Ascending aorta (tissue), 2 donors: ENCODE measurements around the gene DOK4. TPM values are rescaled to one million over a fixed set of nuclear protein-coding genes. Genes with fewer than 3 reads are reported as not detected.

ENCODE experiments used
- DNase-seq, 2 donors: peaks; one replicate each; pipeline ENCODE4 v3.0.0-alpha.2; 2019; ENCODE audit warnings: low spot score in 2 of 2
- H3K27ac ChIP-seq, 2 donors: fragments of 200-600 bp; sonication (generic); one replicate each; pipeline ENCODE4 v1.5.1; 2016 to 2017; ENCODE audit warnings: mild to moderate bottlenecking in 1 of 2
- H3K27me3 ChIP-seq: fragments of 200-600 bp; sonication (generic); one replicate; pipeline ENCODE4 v1.5.1; 2017
- H3K36me3 ChIP-seq, 2 donors: fragments of 200-600 bp; sonication (generic); one replicate each; pipeline ENCODE4 v1.5.1; 2016
- H3K4me1 ChIP-seq, 2 donors: fragments of 200-600 bp; sonication (generic); one replicate each; pipeline ENCODE4 v1.5.1; 2016 to 2017; ENCODE audit warnings: mild to moderate bottlenecking in 1 of 2
- H3K4me3 ChIP-seq, 2 donors: fragments of 200-600 bp; sonication (generic); one replicate each; pipeline ENCODE4 v1.5.1; 2016 to 2017; ENCODE audit warnings: mild to moderate bottlenecking in 1 of 2
- H3K9me3 ChIP-seq, 2 donors: fragments of 200-600 bp; sonication (generic); one replicate each; pipeline ENCODE4 v1.5.1; 2016
- CTCF ChIP-seq, 3 experiments: fragments of 200-600 bp in 2 of 3; fragments of 450-650 bp in 1 of 3; sonication (generic) in 2 of 3; IDR thresholded peaks; one replicate each; pipeline ENCODE4 v1.5.1; 2016 to 2019; ENCODE audit warnings: antibody characterized with exemption in 3 of 3, mild to moderate bottlenecking in 1 of 3, moderate library complexity in 1 of 3
- intact Hi-C: fragments of 100-400 bp; cut with DNase I; formaldehyde crosslinking; loops from one replicate; pipeline ENCODE4 v1.15.1; 2023
- total RNA-seq: library from RNA; depleted of rRNA; stranded (reverse); fragments of >200 nt; gene quantifications from one replicate; pipeline ENCODE4 v1.1.0, GENCODE V29; 2016

The DOK4 gene
- total RNA-seq, 1 donor from 2014 or later: 40.2 TPM

DNA sequence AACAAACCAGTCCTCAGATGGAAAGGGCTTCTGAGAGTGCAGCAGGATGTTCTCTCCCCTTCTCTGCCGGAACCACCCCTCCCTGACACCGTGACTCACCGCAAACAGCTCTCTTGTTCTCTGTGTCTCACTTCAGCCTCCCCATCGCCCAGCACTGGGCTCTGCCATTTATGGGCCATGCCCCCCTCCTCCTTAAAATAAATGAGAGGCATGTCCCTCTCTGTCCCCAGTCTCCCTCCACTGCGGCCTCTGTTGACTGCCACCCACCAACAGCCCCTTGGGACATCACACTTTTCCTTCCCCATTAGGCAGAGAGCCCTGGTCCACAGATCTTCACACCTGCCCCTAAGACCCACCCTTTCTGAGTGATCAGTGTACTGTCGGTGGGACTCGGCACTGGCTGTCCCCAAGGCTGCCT, 43.8 kb upstream of the DOK4 start:
- peak in 1 of 2 donors; percentile 84 for DNase-seq
- Histone ChIP-seq H3K4me1 (peaks cover 19 to 29% of the 10 kb centered on the region in 2 donors), H3K9me3 (no peaks in the 10 kb centered on the region), H3K27me3 (no peaks in the 10 kb centered on the region), H3K36me3 (peaks cover 5 to 14% of the 10 kb centered on the region in 2 donors), H3K27ac (peak overlapping the region; percentile 55 to 71), H3K4me3 (no peak overlapping the region)
- intact Hi-C loops: loop anchor here (5.0 to 10.0 kb wide), 2 partner anchors 343 to 435 kb away; partner anchors contain the start of genes CPNE2, PSME3IP1 and RSPRY1
- TF ChIP-seq CTCF (IDR thresholded peaks at IDR 0.05): no peak

GRCh38 chr16:57529391-57530103, 43.3 kb upstream of the DOK4 start:
- TF ChIP-seq CTCF (IDR thresholded peaks at IDR 0.05): no peak
- Histone ChIP-seq H3K4me1 (peaks cover 15 to 24% of the 10 kb centered on the region in 2 donors), H3K27me3 (no peaks in the 10 kb centered on the region), H3K36me3 (peaks cover 5 to 14% of the 10 kb centered on the region in 2 donors), H3K9me3 (no peaks in the 10 kb centered on the region), H3K4me3 (no peak overlapping the region), H3K27ac (peak overlapping the region; percentile 55 to 71)
- DNase-seq: no peak
- intact Hi-C loops: loop anchor here (5.0 to 10.0 kb wide), 2 partner anchors 342 to 435 kb away; partner anchors contain the start of genes CPNE2, PSME3IP1 and RSPRY1

- H3K27ac ChIP-seq: no peak overlapping the region
- no peak for TF ChIP-seq CTCF (IDR thresholded peaks at IDR 0.05)
- H3K4me3 ChIP-seq: no peak overlapping the region
- peaks cover 5 to 14% of the 10 kb centered on the region in 2 donors for H3K36me3 ChIP-seq
- no peaks in the 10 kb centered on the region for H3K9me3 ChIP-seq
- no peak for DNase-seq
- intact Hi-C loops: no loop called here
- H3K27me3 ChIP-seq: no peaks in the 10 kb centered on the region
- H3K4me1 ChIP-seq: peaks cover 10 to 19% of the 10 kb centered on the region in 2 donors
Measured at GRCh38 chr16:57528499-57529390, 42.5 kb upstream of the DOK4 start.

DNA sequence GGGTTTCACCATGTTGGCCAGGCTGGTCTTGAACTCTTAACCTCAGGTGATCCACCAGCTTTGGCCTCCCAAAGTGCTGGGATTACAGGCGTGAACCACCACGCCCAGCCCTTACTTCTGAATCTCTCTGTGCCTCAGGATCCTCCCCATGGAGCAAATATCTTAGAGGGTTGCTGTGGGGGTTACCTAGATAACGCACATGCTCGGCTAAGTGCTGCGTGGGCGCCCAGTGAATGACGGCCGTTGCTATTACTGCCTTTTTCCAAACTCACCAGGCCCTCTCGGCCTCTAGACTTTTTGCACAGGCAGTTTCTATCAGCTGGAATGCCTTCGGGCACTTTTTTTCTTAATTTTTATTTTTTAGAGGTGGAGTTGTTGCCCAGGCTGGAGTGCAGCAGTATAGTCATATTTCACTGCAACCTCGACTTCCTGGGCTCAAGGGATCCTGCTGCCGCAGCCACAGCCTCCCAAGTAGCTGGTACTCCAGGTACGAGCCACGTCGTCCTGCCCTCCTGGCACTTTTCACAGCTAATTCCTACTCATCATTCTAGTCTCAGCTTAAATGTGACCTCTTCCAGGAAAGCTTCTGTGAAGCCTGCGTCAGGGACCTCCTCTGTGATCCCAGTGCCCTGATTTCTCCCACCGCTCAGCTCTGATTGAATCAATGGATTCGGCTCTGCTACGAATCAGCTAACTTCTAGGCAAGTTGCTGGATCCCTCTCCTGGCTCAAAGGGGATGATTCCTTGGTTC, 41.5 kb upstream of the DOK4 start:
- Histone ChIP-seq H3K27ac (no peak overlapping the region), H3K4me1 (peaks cover 2 to 10% of the 10 kb centered on the region in 2 donors), H3K27me3 (no peaks in the 10 kb centered on the region), H3K4me3 (no peak overlapping the region), H3K9me3 (no peaks in the 10 kb centered on the region), H3K36me3 (peaks cover 5 to 14% of the 10 kb centered on the region in 2 donors)
- no peak for DNase-seq
- TF ChIP-seq CTCF (IDR thresholded peaks at IDR 0.05): no peak
- intact Hi-C loops: no loop called here

GRCh38 chr16:57527027-57527426, 40.7 kb upstream of the DOK4 start:
- H3K4me1 ChIP-seq: peaks cover 0 to 7% of the 10 kb centered on the region in 2 donors
- peaks cover 5 to 14% of the 10 kb centered on the region in 2 donors for H3K36me3 ChIP-seq
- TF ChIP-seq CTCF (IDR thresholded peaks at IDR 0.05): no peak
- intact Hi-C loops: no loop called here
- H3K27me3 ChIP-seq: no peaks in the 10 kb centered on the region
- H3K27ac ChIP-seq: no peak overlapping the region
- no peak for DNase-seq
- no peaks in the 10 kb centered on the region for H3K9me3 ChIP-seq
- no peak overlapping the region for H3K4me3 ChIP-seq
